Activated T-helper 9 cell treated with anti-CD3 and anti-CD28 coated beads, Interleukin-2, amount 50 U/mL, for 16 hours (primary cell): Measurements from ENCODE around the gene AP4B1.
"Not testable (repeated sequence)": the region's sequence is repeated elsewhere in the genome, so short reads cannot be mapped to it uniquely, and the experiment has no call there.

Source experiments
- DNase-seq: peaks from one replicate; pipeline ENCODE4 v3.0.0-alpha.2; 2020; ENCODE audit warnings: low read depth

AP4B1 gene

GRCh38 chr1:113857776-113858175 lies 46.8 kb downstream of the AP4B1 start:
- DNase-seq, result no peak

GRCh38 chr1:113856401-113856790 lies 48.2 kb downstream of the AP4B1 start:
- DNase-seq, result no peak

- no peak for DNase-seq
Measured at GRCh38 chr1:113855630-113856400, 48.8 kb downstream of the AP4B1 start.

DNA sequence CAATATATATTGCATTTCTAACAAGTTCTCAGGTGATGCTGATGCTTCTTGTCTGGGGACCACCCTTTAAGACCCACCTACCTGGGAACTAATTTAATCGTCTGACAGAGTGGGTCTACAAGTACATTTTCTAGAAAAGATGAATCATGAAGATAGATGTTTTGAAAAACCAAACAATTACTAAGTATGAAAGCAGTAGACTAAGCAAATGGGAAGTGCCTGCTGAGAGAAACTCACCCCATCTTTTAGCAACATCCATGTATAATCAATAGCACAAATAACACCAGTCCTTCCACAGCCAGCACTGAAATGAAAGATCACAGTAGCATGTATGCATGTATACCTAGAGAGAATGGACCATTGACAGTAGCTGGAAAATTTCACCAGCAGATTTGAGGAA lies 50.4 kb downstream of the AP4B1 start:
- no peak for DNase-seq

- DNase-seq, result not testable (repeated sequence)
Measured at GRCh38 chr1:113852694-113853093, 51.9 kb downstream of the AP4B1 start.

- DNase-seq, result no peak
Measured at GRCh38 chr1:113850127-113850796, 54.3 kb downstream of the AP4B1 start.

DNA sequence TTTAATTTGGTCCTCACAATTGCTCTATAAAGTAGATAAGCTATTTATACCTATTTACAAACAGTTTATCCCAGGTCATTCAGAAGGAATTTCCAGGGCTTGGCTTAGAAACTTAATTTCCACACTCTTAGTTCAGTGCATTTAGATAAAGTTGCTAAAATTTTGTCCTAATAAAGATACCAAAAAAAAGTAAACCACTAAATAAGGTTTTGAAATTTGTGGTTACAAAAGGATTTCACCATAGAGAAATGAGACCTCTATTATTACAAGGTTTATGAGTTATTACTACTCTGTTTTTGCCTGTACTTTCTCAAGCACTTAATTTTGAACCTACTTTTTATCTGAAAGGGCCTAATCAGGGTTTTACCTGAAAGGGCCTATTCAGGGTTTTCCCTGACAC lies 55.5 kb downstream of the AP4B1 start:
- no peak for DNase-seq

DNA sequence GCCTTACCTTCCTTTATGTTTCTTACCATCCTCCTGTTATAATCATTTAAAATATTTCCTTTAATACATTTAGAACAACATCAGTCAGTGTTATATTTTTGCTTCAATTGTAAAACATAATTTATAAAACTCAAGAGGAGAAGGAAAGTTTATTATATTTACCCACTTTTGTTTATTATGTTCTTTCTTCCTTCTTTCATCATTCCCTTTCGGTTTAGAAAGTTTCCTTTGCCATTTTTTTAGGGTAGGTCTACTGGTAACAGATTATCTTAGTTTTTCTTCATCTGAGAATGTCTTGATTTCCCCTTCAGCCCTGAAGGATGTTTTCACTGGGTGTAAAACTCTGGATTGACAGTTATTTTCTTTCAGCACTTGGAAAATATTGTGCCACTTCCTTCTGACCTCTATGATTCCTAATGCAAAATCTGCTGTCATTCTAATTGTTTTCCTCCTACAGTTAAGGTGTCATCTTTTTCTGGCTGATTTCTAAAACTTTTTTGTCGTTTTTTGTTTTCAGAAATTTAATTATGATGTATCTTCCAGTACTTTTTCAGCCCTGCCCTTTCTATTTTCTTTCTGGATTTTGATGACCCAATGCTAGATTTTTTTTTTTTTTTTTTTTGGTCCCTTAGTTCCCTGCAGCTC lies 58.1 kb downstream of the AP4B1 start:
- DNase-seq, result no peak
